MM.1S (cell line): ENCODE measurements around the gene TOX2.

Experiments used
- DNase-seq: peaks from one replicate; pipeline ENCODE4 v3.0.0-alpha.2; 2015
- H2AFZ ChIP-seq: fragments of 300-600 bp; sonication (generic); 2 replicates; pipeline ENCODE4 v1.6.0; 2016; ENCODE audit warnings: antibody characterized with exemption, low read length
- H3F3A ChIP-seq: fragments of 300-600 bp; sonication (generic); 2 replicates; pipeline ENCODE4 v1.6.1; 2016; ENCODE audit warnings: mild to moderate bottlenecking, antibody characterized with exemption, low read length, moderate library complexity, mixed read lengths; ENCODE audit not compliant: insufficient read depth
- H3K27ac ChIP-seq: fragments of 300-600 bp; sonication (generic); 2 replicates; pipeline ENCODE4 v1.5.1; 2016; ENCODE audit warnings: mild to moderate bottlenecking, low read length
- H3K27me3 ChIP-seq: fragments of 300-600 bp; sonication (generic); replicated peaks from 2 replicates; pipeline ENCODE4 v1.6.0; 2016; ENCODE audit warnings: low read length; ENCODE audit not compliant: insufficient read depth
- H3K36me3 ChIP-seq: fragments of 300-600 bp; sonication (generic); replicated peaks from 2 replicates; pipeline ENCODE4 v1.6.1; 2016; ENCODE audit warnings: mild to moderate bottlenecking, low read length, mixed read lengths; ENCODE audit not compliant: insufficient read depth
- H3K4me1 ChIP-seq: fragments of 300-600 bp; sonication (generic); 2 replicates; pipeline ENCODE4 v1.6.1; 2016; ENCODE audit warnings: low read length, mixed read lengths
- H3K4me2 ChIP-seq: fragments of 300-600 bp; sonication (generic); 2 replicates; pipeline ENCODE4 v1.6.0; 2016; ENCODE audit warnings: low read depth, low read length
- H3K4me3 ChIP-seq: fragments of 300-600 bp; sonication (generic); 2 replicates; pipeline ENCODE4 v1.5.1; 2016; ENCODE audit warnings: low read length, mixed read lengths
- H3K79me2 ChIP-seq: fragments of 300-600 bp; sonication (generic); 2 replicates; pipeline ENCODE4 v1.6.1; 2016; ENCODE audit warnings: mixed run types, low read length, mixed read lengths
- H3K9ac ChIP-seq: fragments of 300-600 bp; sonication (generic); 2 replicates; pipeline ENCODE4 v1.6.1; 2016; ENCODE audit warnings: low read length, mixed read lengths
- H3K9me2 ChIP-seq: fragments of 300-600 bp; sonication (generic); replicated peaks from 2 replicates; pipeline ENCODE4 v1.6.1; 2016; ENCODE audit warnings: mild to moderate bottlenecking, low read length, mixed read lengths; ENCODE audit not compliant: insufficient read depth
- H3K9me3 ChIP-seq: fragments of 300-600 bp; sonication (generic); replicated peaks from 2 replicates; pipeline ENCODE4 v1.6.1; 2016; ENCODE audit warnings: mild to moderate bottlenecking, low read length, mixed read lengths; ENCODE audit not compliant: insufficient read depth
- H4K20me1 ChIP-seq: fragments of 300-600 bp; sonication (generic); 2 replicates; pipeline ENCODE4 v1.6.1; 2016; ENCODE audit warnings: mild to moderate bottlenecking, low read length, moderate library complexity, mixed read lengths; ENCODE audit not compliant: insufficient read depth
- CTCF ChIP-seq: fragments of 300-600 bp; sonication (generic); IDR thresholded peaks from 2 replicates; pipeline ENCODE4 v1.5.1; 2016; ENCODE audit warnings: antibody characterized with exemption, low read length, mixed read lengths
- EZH2 ChIP-seq: fragments of 300-600 bp; sonication (generic); optimal IDR thresholded peaks from 2 replicates; pipeline ENCODE3; 2017; ENCODE audit warnings: low read depth, mild to moderate bottlenecking, antibody characterized with exemption, low read length, mixed read lengths
- EZH2phosphoT487 ChIP-seq: fragments of 300-600 bp; sonication (generic); IDR thresholded peaks from 2 replicates; pipeline ENCODE4 v1.6.1; 2018; ENCODE audit warnings: antibody characterized with exemption, low read length

The TOX2 gene

GRCh38 chr20:44087857-44088120, 173.1 kb downstream of the TOX2 start:
- Histone ChIP-seq H3K9me2 (no peaks in the 10 kb centered on the region), H3K9ac (no peak overlapping the region), H3K27ac (no peak overlapping the region), H3K4me1 (peaks cover 15% of the 10 kb centered on the region), H3K9me3 (no peaks in the 10 kb centered on the region), H3K27me3 (no peaks in the 10 kb centered on the region), H3K36me3 (no peaks in the 10 kb centered on the region), H3K79me2 (no peaks in the 10 kb centered on the region), H2AFZ (no peak overlapping the region), H3K4me2 (no peak overlapping the region), H3F3A (no peaks in the 10 kb centered on the region), H3K4me3 (no peak overlapping the region), H4K20me1 (no peaks in the 10 kb centered on the region)
- TF ChIP-seq EZH2phosphoT487: no peak
- TF ChIP-seq CTCF: no peak
- no peak for TF ChIP-seq EZH2
- no peak for DNase-seq

GRCh38 chr20:44089987-44090674, 175.5 kb downstream of the TOX2 start:
- no peak overlapping the region for H3K27ac ChIP-seq
- peak overlapping the region; percentile 61 for H2AFZ ChIP-seq
- H3K9me3 ChIP-seq: no peaks in the 10 kb centered on the region
- no peaks in the 10 kb centered on the region for H3F3A ChIP-seq
- H3K36me3 ChIP-seq: no peaks in the 10 kb centered on the region
- no peaks in the 10 kb centered on the region for H4K20me1 ChIP-seq
- TF ChIP-seq EZH2 (no peak), EZH2phosphoT487 (no peak), CTCF (no peak)
- H3K4me1 ChIP-seq: peaks cover 17% of the 10 kb centered on the region
- H3K4me2 ChIP-seq: peak overlapping the region; percentile 68; the same call in 1 of the 2 replicates
- H3K9me2 ChIP-seq: no peaks in the 10 kb centered on the region
- H3K79me2 ChIP-seq: no peaks in the 10 kb centered on the region
- peak; percentile 68 for DNase-seq
- H3K4me3 ChIP-seq: peak overlapping the region; percentile 48
- H3K9ac ChIP-seq: no peak overlapping the region; the same call in 1 of the 2 replicates
- H3K27me3 ChIP-seq: no peaks in the 10 kb centered on the region

- Histone ChIP-seq H3K27me3 (no peaks in the 10 kb centered on the region), H3K9ac (no peak overlapping the region), H2AFZ (no peak overlapping the region), H3K79me2 (no peaks in the 10 kb centered on the region), H3K9me3 (no peaks in the 10 kb centered on the region), H3F3A (no peaks in the 10 kb centered on the region), H3K4me3 (no peak overlapping the region), H3K4me2 (no peak overlapping the region), H3K9me2 (no peaks in the 10 kb centered on the region), H3K36me3 (no peaks in the 10 kb centered on the region), H4K20me1 (no peaks in the 10 kb centered on the region), H3K27ac (no peak overlapping the region), H3K4me1 (peaks cover 17% of the 10 kb centered on the region)
- TF ChIP-seq EZH2phosphoT487: no peak
- TF ChIP-seq CTCF: no peak
- TF ChIP-seq EZH2: no peak
- no peak for DNase-seq
Measured at GRCh38 chr20:44091026-44091425, 176.4 kb downstream of the TOX2 start.
